Measurements from ENCODE around the gene DYTN.

Gene DYTN

DNA sequence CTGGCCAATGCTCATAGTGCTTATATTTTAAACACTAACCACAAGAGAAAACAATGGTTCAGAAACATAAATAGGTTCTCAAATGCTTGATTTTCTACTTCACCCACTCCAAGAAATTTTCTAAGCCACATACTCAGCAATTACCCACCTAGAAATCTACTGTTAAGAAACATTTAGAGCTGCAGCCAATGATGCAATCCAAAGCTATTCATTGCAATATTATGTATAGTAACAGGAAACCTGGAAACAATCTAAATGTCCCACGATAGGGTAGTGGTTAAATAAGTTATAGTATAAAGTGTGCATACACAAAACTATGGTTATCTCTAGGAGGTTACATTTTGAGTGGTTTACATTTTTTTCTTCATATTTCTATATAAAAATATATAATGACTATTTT, 70.2 kb downstream of the DYTN start:
- POLR2A ChIA-PET (ENCODE audit: low non-redundant PET), result no interaction called here
- no peak for DNase-seq (ENCODE audit: low spot score)
- CTCF ChIA-PET, result no interaction called here
- TF ChIP-seq, protein P1, sequence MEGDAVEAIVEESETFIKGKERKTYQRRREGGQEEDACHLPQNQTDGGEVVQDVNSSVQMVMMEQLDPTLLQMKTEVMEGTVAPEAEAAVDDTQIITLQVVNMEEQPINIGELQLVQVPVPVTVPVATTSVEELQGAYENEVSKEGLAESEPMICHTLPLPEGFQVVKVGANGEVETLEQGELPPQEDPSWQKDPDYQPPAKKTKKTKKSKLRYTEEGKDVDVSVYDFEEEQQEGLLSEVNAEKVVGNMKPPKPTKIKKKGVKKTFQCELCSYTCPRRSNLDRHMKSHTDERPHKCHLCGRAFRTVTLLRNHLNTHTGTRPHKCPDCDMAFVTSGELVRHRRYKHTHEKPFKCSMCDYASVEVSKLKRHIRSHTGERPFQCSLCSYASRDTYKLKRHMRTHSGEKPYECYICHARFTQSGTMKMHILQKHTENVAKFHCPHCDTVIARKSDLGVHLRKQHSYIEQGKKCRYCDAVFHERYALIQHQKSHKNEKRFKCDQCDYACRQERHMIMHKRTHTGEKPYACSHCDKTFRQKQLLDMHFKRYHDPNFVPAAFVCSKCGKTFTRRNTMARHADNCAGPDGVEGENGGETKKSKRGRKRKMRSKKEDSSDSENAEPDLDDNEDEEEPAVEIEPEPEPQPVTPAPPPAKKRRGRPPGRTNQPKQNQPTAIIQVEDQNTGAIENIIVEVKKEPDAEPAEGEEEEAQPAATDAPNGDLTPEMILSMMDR (conservative IDR thresholded peaks at IDR 0.05; ENCODE audit: low read depth), result no peak
- no peak overlapping the region for H3K27ac ChIP-seq

DNA sequence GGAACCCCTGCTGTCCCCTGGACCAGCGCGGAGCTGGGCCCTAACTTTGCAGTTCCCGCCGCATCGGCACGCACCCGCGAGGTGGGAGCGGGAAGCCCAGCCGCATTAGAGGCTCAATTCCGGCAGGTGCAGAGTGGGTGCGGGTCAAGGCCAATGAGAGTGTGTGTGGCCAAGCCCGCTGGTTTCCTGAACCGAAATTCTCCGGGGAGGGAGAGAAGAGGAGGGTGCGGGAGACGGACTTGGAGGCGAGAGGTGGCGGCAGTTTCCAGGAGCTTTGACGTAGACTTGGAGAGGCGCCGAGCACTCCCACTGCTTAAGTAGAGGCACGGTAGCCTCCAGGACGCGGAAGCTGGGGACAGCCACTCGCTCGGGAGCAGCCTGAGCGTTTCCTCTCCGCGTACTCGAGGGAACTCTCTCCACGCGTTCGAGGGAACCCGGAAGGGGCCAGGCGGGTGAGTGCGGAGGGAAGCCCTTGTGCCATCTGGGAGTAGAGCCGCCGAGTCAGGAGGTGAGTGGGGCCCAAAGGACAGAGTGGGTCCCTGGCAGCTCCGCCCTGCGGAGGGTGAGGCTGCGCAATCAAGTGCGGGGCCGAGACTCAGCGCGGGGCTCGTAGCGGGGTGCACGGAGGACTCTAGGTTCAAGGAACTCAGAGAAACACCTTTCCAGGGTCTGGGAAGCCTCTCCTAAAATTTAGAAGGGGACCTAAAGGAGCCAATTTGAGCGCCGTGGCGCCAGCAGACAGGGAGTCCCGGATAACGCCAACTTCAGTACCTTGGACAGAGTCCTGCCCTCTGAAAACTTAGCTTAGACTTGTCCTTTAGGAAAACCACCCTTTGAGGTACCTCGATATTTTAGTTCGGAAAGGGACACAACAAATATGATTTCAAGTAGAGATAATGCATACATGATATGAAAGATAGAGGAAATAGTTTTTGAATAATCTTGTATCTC, 75.8 kb downstream of the DYTN start, which contains the start of gene FAM237A:
TSS of gene FAM237A (plus strand) at position 413 of the 951 bp plus-strand sequence. CDS start 1,750 bp downstream, outside the sequence.
- CTCF ChIA-PET, result no interaction called here
- peak; percentile 56 for DNase-seq (ENCODE audit: low spot score)
- H3K27ac ChIP-seq, result no peak within 1 kb of the TSS
- POLR2A ChIA-PET (ENCODE audit: low non-redundant PET), result no interaction called here
- TF ChIP-seq, protein P1 (conservative IDR thresholded peaks at IDR 0.05; ENCODE audit: low read depth), result no peak

DNA sequence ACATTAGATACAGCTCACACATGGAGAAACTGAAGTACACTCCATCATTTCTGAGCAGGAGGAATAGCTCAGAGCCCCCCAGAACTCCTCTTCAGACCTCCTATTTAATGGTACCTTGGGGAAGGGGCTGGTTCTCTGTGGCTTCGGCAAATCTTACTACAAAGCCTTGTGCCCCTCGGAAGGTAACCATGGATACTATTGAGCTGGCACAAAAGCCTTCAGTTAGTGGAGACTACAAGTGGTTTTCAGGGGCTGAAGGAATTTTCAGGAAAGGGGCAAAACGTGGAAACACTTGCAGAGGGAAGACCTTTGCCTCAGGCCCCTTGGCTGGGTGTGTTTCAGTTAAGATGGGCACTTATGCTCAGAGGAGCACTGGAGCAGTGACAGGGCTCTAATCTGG, 77.0 kb downstream of the DYTN start:
- TF ChIP-seq, protein P1 (conservative IDR thresholded peaks at IDR 0.05; ENCODE audit: low read depth), result no peak
- H3K27ac ChIP-seq, result no peak overlapping the region
- ChIA-PET POLR2A (ENCODE audit: low non-redundant PET) (no interaction called here), CTCF (no interaction called here)
- no peak for DNase-seq (ENCODE audit: low spot score)

DNA sequence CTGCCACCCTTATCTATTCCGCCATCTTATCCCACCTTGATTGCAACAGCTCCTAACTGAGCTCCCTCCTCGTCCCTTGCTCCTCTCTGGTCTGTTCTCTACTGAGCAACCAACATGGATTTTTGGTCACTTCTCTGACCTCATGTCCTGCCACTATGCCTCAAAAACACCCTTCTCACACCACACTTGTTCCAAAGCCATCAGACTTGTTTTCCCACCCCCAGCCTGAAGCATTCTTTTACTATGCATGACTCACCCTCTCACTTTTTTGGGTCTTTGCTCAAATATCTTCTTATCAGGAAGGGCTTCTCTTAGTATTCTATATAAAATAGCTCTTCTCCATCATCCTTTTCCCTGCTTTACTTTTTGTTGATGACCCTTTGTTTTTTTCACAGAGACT, 78.6 kb downstream of the DYTN start:
- ChIA-PET CTCF (no interaction called here), POLR2A (ENCODE audit: low non-redundant PET) (no interaction called here)
- H3K27ac ChIP-seq, result no peak overlapping the region
- TF ChIP-seq, protein P1 (conservative IDR thresholded peaks at IDR 0.05; ENCODE audit: low read depth), result no peak
- DNase-seq (ENCODE audit: low spot score), result no peak

DNA sequence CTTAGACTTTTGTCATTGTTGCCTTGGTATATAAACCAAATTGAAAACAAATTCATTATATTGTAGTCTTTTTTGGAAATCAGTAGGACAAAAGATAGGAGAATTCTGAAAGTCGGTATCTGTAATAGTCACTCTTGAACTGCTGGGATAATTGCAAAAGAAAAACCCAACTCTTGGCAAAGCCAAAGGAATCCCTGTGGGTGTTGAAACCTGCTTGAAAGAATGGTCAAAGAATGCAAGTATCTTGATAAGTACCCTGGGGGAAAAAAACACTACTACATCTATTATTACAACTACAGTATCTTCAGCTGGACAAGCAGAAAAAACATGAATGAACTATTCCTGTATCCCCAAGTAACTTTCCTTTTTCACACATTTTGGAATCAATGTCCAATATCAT, 83.2 kb downstream of the DYTN start:
- TF ChIP-seq, protein P1 (conservative IDR thresholded peaks at IDR 0.05; ENCODE audit: low read depth), result no peak
- no peak for DNase-seq (ENCODE audit: low spot score)
- ChIA-PET POLR2A (ENCODE audit: low non-redundant PET) (no interaction called here), CTCF (no interaction called here)
- H3K27ac ChIP-seq, result no peak overlapping the region

DNA sequence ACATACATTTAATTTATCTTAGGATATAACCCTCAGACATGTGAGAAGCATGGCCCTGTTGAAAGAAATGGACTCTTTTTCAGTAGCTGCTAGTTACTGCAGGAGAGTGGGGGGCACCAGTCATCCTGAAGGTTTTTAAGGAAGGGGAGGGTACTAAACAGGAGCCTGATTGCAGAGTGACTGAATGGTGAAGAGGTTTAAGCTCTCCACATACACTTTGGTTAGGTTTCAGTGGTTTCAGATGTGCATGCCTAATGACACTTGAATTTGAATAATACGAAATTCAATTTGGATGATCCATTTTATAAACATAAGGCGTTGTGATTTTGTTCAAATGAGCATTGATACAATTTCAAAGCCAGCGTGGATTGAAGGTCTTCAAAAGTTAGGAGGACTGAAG, 86.9 kb downstream of the DYTN start:
- POLR2A ChIA-PET (ENCODE audit: low non-redundant PET), result no interaction called here
- H3K27ac ChIP-seq, result no peak overlapping the region
- TF ChIP-seq, protein P1 (conservative IDR thresholded peaks at IDR 0.05; ENCODE audit: low read depth), result no peak
- CTCF ChIA-PET, result interaction anchor here (0.6 kb wide), 1 partner anchor 386 kb away, joined by 3 read pairs; no protein-coding TSS in a partner anchor
- DNase-seq (ENCODE audit: low spot score), result no peak

Measured in RWPE1 (cell line).